Fibroblast of the aortic adventitia (primary cell): Measurements from ENCODE around the gene ELAVL3. TPM values are rescaled to one million over a fixed set of nuclear protein-coding genes. Genes with fewer than 3 reads are reported as not detected.
A peak's percentile ranks its signal among the peaks of the same experiment; 100 is the strongest.
"Not testable (repeated sequence)": the region's sequence is repeated elsewhere in the genome, so short reads cannot be mapped to it uniquely, and the experiment has no call there.

ENCODE experiments used
- DNase-seq: peaks from one replicate; pipeline ENCODE4 v3.0.0-alpha.2; 2010; ENCODE audit warnings: low read depth
- H3K4me3 ChIP-seq: 2 replicates; pipeline ENCODE4 v1.5.1; 2011; ENCODE audit warnings: low read depth, mild to moderate bottlenecking, control low read depth, low read length, moderate library complexity
- CTCF ChIP-seq: IDR thresholded peaks from 2 replicates; pipeline ENCODE4 v1.5.1; 2011; ENCODE audit warnings: mild to moderate bottlenecking, low read length, control low read depth, inconsistent platforms; ENCODE audit not compliant: insufficient read depth
- total RNA-seq: library from RNA; depleted of rRNA; stranded (reverse); fragments of >200 nt; gene quantifications from 2 replicates; pipeline ENCODE4 v1.2.3, GENCODE V29; 2012; ENCODE audit warnings: low replicate concordance

The ELAVL3 gene
- total RNA-seq, 1 donor, result 0.45 TPM

GRCh38 chr19:11457831-11458230, 23.0 kb downstream of the ELAVL3 start:
- TF ChIP-seq CTCF, result no peak
- DNase-seq, result no peak
- no peak overlapping the region for H3K4me3 ChIP-seq

- no peak overlapping the region for H3K4me3 ChIP-seq
- no peak for DNase-seq
- TF ChIP-seq CTCF, result no peak
These were observed 23.7 kb downstream of the ELAVL3 start for GRCh38 chr19:11457115-11457514.

DNA sequence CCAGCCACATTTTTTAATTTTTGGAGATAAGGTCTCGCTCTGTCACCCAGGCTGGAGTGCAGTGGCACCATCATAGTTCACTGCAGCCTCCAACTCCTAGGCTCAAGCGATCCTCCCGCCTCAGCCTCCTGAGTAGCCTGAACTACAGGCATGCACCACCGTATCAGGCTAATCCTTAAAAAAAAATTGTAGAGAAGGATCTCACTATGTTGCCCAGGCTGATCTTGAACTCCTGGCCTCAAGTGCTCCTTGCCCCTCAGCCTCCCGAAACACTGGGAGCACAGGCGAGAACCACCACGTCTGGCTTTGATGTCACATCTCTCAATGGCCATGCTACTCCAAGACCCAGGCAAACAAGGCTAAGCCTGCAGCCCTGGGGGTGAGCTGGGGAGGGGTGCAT, 24.2 kb downstream of the ELAVL3 start:
- DNase-seq, result no peak
- no peak overlapping the region for H3K4me3 ChIP-seq
- no peak for TF ChIP-seq CTCF

DNA sequence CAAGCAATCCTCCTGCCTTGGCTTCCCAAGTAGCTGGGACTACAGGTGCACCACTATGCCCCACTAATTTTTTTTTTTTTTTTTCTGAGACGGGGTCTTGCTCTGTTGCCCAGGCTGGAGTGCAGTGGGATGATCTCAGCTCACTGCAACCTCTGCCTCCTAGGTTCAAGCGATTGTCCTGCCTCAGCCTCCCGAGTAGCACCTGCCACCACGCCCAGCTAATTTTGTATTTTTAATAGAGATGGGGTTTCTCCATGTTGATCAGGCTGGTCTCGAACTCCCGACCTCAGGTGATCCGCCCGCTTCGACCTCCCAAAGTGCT, 25.7 kb downstream of the ELAVL3 start:
- H3K4me3 ChIP-seq, DNase-seq: not testable (repeated sequence)

- TF ChIP-seq CTCF, result peak; percentile 48
- no peak for DNase-seq
- no peak overlapping the region for H3K4me3 ChIP-seq
These were observed 27.1 kb downstream of the ELAVL3 start for GRCh38 chr19:11453468-11454341.

DNA sequence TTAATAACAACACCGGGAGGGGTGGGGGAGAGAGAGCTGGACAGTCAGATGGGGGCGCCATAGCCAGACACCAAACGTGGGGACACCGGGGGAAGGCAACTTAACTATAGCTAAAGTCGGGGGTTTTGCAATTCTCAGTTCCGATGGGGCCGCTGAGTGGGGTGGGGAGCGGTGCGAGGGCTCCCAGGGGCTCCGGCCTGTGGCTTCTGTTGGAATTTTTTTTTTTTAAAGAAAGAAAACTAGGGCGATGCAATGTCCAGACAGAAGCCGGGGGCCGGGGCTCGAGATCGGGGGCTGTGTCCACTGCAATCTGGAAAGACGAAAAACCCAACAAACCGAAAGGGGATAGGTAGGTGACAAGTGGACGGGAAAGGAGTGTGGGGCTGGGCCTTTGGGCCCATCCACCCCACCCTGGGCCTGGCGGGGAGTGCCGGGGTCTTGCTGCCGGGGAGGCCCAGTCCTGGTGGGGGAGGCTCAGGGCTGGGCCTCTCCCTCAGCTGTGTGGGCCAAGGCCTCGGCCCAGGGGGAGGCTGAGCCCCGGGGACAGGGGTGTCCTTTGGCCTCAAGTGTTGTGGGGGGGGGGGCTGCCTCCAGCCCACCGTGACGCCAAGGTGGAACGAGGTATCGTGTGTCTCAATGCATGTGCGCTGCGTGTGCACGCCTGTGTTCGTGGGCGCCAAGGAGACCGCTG, 28.1 kb downstream of the ELAVL3 start:
- H3K4me3 ChIP-seq, result no peak overlapping the region
- no peak for DNase-seq
- no peak for TF ChIP-seq CTCF

GRCh38 chr19:11451871-11452619, 28.8 kb downstream of the ELAVL3 start:
- no peak overlapping the region for H3K4me3 ChIP-seq
- no peak for TF ChIP-seq CTCF

More at GRCh38 chr19:11451871-11452619, 28.8 kb downstream of the ELAVL3 start:
- DNase-seq, result no peak
